ENCODE results near the gene CERS6.

- no peak for TF ChIP-seq EP300 (IDR thresholded peaks at IDR 0.05)
- TF ChIP-seq, protein P1, sequence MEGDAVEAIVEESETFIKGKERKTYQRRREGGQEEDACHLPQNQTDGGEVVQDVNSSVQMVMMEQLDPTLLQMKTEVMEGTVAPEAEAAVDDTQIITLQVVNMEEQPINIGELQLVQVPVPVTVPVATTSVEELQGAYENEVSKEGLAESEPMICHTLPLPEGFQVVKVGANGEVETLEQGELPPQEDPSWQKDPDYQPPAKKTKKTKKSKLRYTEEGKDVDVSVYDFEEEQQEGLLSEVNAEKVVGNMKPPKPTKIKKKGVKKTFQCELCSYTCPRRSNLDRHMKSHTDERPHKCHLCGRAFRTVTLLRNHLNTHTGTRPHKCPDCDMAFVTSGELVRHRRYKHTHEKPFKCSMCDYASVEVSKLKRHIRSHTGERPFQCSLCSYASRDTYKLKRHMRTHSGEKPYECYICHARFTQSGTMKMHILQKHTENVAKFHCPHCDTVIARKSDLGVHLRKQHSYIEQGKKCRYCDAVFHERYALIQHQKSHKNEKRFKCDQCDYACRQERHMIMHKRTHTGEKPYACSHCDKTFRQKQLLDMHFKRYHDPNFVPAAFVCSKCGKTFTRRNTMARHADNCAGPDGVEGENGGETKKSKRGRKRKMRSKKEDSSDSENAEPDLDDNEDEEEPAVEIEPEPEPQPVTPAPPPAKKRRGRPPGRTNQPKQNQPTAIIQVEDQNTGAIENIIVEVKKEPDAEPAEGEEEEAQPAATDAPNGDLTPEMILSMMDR (IDR thresholded peaks at IDR 0.05), result no peak
Measured at GRCh38 chr2:168562971-168563370, 106.9 kb downstream of the CERS6 start.
